Measurements from ENCODE around the gene CFAP54. TPM values are rescaled to one million over a fixed set of nuclear protein-coding genes. Genes with fewer than 3 reads are reported as not detected.

Gene CFAP54
- total and polyA plus RNA-seq, 2 of the 4 experiments (the other 2 are of a cell fraction), result 0.18 to 0.41 TPM

DNA sequence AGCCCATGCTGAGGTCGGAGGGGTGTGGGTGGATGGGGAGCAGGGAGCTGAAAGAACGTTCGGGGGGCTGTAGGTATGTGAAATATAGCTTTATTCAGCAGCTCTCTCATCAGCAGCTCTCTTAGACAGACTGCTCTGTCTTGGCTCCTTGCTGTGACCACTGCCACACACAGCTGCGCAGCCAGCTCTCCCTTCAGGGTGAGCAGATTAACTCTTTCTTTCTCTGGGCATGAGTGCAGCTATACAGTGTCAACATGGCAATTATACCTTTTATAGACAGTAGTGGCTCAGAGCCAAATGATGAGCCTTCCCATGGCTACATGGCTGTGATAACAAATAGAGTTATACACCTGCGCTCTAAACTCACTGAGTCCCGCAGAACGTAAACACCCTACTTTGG lies 280.0 kb downstream of the CFAP54 start:
- Histone ChIP-seq H3K4me1 (ENCODE audit: control insufficient read depth, insufficient read depth, low read length) (no peaks in the 10 kb centered on the region), H3K4me2 (ENCODE audit: low read depth, low read length) (no peak overlapping the region), H4K91ac (ENCODE audit: insufficient read depth, low read depth, low read length) (no peak overlapping the region), H3K27me3 (ENCODE audit: control insufficient read depth, insufficient read depth, low read length) (no peaks in the 10 kb centered on the region), H2BK15ac (ENCODE audit: low read depth, low read length) (no peak overlapping the region), H3K23ac (ENCODE audit: low read depth, low read length) (no peak overlapping the region), H3K27ac (ENCODE audit: insufficient read depth, low read length) (no peak overlapping the region), H3K56ac (ENCODE audit: extremely low read depth, insufficient read depth, low read length) (no peak overlapping the region), H3K79me1 (ENCODE audit: low read depth in 1 of 2, low read length in 2 of 2) (no peaks in the 10 kb centered on the region), H2AK5ac (ENCODE audit: low read depth, low read length) (no peak overlapping the region), H3K9ac (ENCODE audit: low read depth, low read length) (no peak overlapping the region), H3K4ac (ENCODE audit: low read depth, low read length) (no peak overlapping the region), H2BK120ac (ENCODE audit: low read depth, low read length) (no peak overlapping the region), H3K14ac (replicated peaks; ENCODE audit: low read depth, low read length) (no peak overlapping the region), H3K9me3 (ENCODE audit: control insufficient read depth, insufficient read depth, low read length) (no peaks in the 10 kb centered on the region), H4K20me1 (ENCODE audit: insufficient read depth, low read length) (no peaks in the 10 kb centered on the region), H3K4me3 (ENCODE audit: insufficient read depth, low read depth, low read length) (no peak overlapping the region), H3K36me3 (ENCODE audit: control insufficient read depth, insufficient read depth, low read length) (no peaks in the 10 kb centered on the region), H2BK20ac (ENCODE audit: low read depth, low read length) (no peak overlapping the region), H2BK5ac (ENCODE audit: low read depth, low read length, poor library complexity, severe bottlenecking) (no peak overlapping the region), H3K18ac (ENCODE audit: low read depth, low read length) (no peak overlapping the region), H4K8ac (ENCODE audit: low read depth in 2 of 2, low read length in 2 of 2) (no peak overlapping the region), H2AK9ac (replicated peaks; ENCODE audit: low read depth, low read length, poor library complexity) (no peak overlapping the region), H3K9me1 (ENCODE audit: insufficient read depth, low read length) (no peaks in the 10 kb centered on the region; the same call in 1 of the 2 replicates), H4K5ac (ENCODE audit: low read depth, low read length) (no peak overlapping the region), H2AFZ (replicated peaks; ENCODE audit: low read length, poor library complexity) (peak overlapping the region; percentile 14)
- TF ChIP-seq FOS (IDR thresholded peaks at IDR 0.05; ENCODE audit: low read depth, low read length) (no peak), CTCF (conservative IDR thresholded peaks at IDR 0.05; ENCODE audit: low read depth, low read length) (no peak), BHLHE40 (IDR thresholded peaks at IDR 0.05; ENCODE audit: low read depth, low read length) (no peak), RFX5 (IDR thresholded peaks at IDR 0.05; ENCODE audit: low read depth, low read length) (no peak), POLR2A (IDR thresholded peaks at IDR 0.05; ENCODE audit: low read depth, low read length) (no peak), CEBPB (IDR thresholded peaks at IDR 0.05; ENCODE audit: low read depth, low read length) (no peak), MAFK (IDR thresholded peaks at IDR 0.05; ENCODE audit: low read depth, low read length) (no peak), SMC3 (IDR thresholded peaks at IDR 0.05; ENCODE audit: low read depth, low read length) (no peak), NFE2L2 (IDR thresholded peaks at IDR 0.05; ENCODE audit: low read depth, low read length) (no peak), RCOR1 (IDR thresholded peaks at IDR 0.05; ENCODE audit: insufficient replicate concordance, low read length) (no peak), MAZ (IDR thresholded peaks at IDR 0.05; ENCODE audit: borderline replicate concordance, low read depth, low read length) (no peak), CHD1 (IDR thresholded peaks at IDR 0.05; ENCODE audit: low read depth, low read length) (no peak), RAD21 (IDR thresholded peaks at IDR 0.05; ENCODE audit: low read length) (no peak), ELK1 (IDR thresholded peaks at IDR 0.05; ENCODE audit: borderline replicate concordance, low read depth, low read length) (no peak), MXI1 (IDR thresholded peaks at IDR 0.05; ENCODE audit: borderline replicate concordance, low read depth, low read length) (no peak), USF2 (IDR thresholded peaks at IDR 0.05; ENCODE audit: low read depth, low read length) (no peak)
- CTCF ChIA-PET, result no interaction called here
- intact Hi-C loops (cut with micrococcal nuclease) (no loop called here), dilution Hi-C loops (cut with HindIII; ENCODE audit: low sequenced_read_pairs, unreplicated experiment) (no loop called here), in situ Hi-C loops (cut with MboI; ENCODE audit: low sequenced_read_pairs) (no loop called here)
- no TSS peak for BruUV-seq (replicated peaks)
- WGBS, 2 experiments (ENCODE audit: extremely low coverage in 2 of 2, insufficient read length in 1 of 2), result no CpG with 5 or more reads among the region's 7 CpGs
- POLR2A ChIA-PET (ENCODE audit: unreplicated experiment), result no interaction called here
- DNase-seq (no peak), ATAC-seq (ENCODE audit: low read depth) (no peak)

Measured in IMR-90 (cell line).